Osteocyte (in vitro differentiated cells): ENCODE data around the gene BBS10. TPM values are rescaled to one million over a fixed set of nuclear protein-coding genes. Genes with fewer than 3 reads are reported as not detected.
"Not testable (repeated sequence)": the region's sequence is repeated elsewhere in the genome, so short reads cannot be mapped to it uniquely, and the experiment has no call there.

ENCODE experiments used
- DNase-seq: peaks from one replicate; pipeline ENCODE4 v3.0.0; 2021; ENCODE audit warnings: mixed read lengths; ENCODE audit not compliant: unreplicated experiment; ENCODE audit errors: extremely low spot score
- H3K27ac Mint-ChIP-seq: one replicate; pipeline ENCODE4 v1.8.0; 2021; ENCODE audit warnings: mild to moderate bottlenecking, mixed read lengths; ENCODE audit not compliant: unreplicated experiment
- H3K27me3 Mint-ChIP-seq: one replicate; pipeline ENCODE4 v1.8.0; 2021; ENCODE audit warnings: mixed read lengths; ENCODE audit not compliant: unreplicated experiment
- H3K36me3 Mint-ChIP-seq: one replicate; pipeline ENCODE4 v1.8.0; 2021; ENCODE audit warnings: mixed read lengths; ENCODE audit not compliant: unreplicated experiment
- H3K4me1 Mint-ChIP-seq: one replicate; pipeline ENCODE4 v1.8.0; 2021; ENCODE audit warnings: mixed read lengths; ENCODE audit not compliant: unreplicated experiment
- H3K4me3 Mint-ChIP-seq: one replicate; pipeline ENCODE4 v1.8.0; 2021; ENCODE audit warnings: mild to moderate bottlenecking, moderate library complexity, mixed read lengths; ENCODE audit not compliant: unreplicated experiment
- H3K9me3 Mint-ChIP-seq: one replicate; pipeline ENCODE4 v1.8.0; 2021; ENCODE audit warnings: mixed read lengths; ENCODE audit not compliant: unreplicated experiment
- total RNA-seq: library from RNA; stranded (reverse); gene quantifications from 2 replicates; pipeline ENCODE4 v1.2.1, GENCODE V29; 2021
- TF ChIP-seq, protein P1 (sequence below): fragments of 200-600 bp; sonication (generic); IDR thresholded peaks from 2 replicates; pipeline ENCODE4 v1.5.0; 2021; ENCODE audit warnings: antibody characterized with exemption, mild to moderate bottlenecking, moderate library complexity

BBS10 gene
- total RNA-seq, 1 donor from 2014 or later: 10.5 TPM

GRCh38 chr12:76368230-76368629 is 20.0 kb upstream of the BBS10 start:
- no peak overlapping the region for H3K4me3 Mint-ChIP-seq
- TF ChIP-seq, protein P1, sequence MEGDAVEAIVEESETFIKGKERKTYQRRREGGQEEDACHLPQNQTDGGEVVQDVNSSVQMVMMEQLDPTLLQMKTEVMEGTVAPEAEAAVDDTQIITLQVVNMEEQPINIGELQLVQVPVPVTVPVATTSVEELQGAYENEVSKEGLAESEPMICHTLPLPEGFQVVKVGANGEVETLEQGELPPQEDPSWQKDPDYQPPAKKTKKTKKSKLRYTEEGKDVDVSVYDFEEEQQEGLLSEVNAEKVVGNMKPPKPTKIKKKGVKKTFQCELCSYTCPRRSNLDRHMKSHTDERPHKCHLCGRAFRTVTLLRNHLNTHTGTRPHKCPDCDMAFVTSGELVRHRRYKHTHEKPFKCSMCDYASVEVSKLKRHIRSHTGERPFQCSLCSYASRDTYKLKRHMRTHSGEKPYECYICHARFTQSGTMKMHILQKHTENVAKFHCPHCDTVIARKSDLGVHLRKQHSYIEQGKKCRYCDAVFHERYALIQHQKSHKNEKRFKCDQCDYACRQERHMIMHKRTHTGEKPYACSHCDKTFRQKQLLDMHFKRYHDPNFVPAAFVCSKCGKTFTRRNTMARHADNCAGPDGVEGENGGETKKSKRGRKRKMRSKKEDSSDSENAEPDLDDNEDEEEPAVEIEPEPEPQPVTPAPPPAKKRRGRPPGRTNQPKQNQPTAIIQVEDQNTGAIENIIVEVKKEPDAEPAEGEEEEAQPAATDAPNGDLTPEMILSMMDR: no peak
- no peaks in the 10 kb centered on the region for H3K27me3 Mint-ChIP-seq
- no peak overlapping the region for H3K27ac Mint-ChIP-seq
- H3K9me3 Mint-ChIP-seq: peaks cover 17% of the 10 kb centered on the region
- no peak for DNase-seq
- peaks cover 55% of the 10 kb centered on the region for H3K36me3 Mint-ChIP-seq
- no peaks in the 10 kb centered on the region for H3K4me1 Mint-ChIP-seq

DNA sequence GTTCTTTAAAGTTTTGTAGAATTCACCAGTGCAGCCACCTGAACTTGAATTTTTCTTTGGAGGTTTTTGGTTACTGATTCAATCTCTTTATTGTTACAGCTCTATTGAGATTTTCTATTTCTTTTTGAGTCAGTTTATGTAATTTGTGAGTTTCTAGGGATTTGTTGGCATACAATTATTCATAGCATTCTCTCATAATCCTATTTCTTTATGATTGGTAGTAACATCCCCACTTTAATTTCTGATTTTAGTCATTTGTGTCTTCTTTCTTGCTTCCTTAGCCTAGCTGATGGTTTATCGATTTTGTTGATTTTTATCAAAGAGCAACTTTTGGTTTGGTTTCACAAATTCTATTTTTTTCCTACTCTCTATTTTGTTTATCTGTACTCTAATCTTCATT is 17.9 kb upstream of the BBS10 start:
- TF ChIP-seq, protein P1: no peak
- Mint-ChIP-seq H3K27me3 (no peaks in the 10 kb centered on the region), H3K27ac (no peak overlapping the region), H3K9me3 (peaks cover 17% of the 10 kb centered on the region), H3K4me3 (no peak overlapping the region), H3K36me3 (peaks cover 60% of the 10 kb centered on the region), H3K4me1 (no peaks in the 10 kb centered on the region)
- no peak for DNase-seq

DNA sequence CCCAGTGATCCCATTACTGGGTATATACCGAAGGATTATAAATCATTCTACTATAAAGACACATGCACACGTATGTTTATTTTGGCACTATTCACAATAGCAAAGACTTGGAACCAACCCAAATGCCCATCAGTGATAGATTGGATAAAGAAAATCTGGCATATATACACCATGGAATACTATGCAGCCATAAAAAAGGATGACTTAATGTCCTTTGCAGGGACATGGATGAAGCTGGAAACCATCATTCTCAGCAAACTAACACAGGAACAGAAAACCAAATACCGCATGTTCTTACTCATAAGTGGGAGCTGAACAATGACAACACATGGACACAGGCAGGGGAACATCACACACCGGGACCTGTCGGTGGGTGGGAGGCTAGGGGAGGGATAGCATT is 15.9 kb upstream of the BBS10 start:
- not testable (repeated sequence) for H3K4me3 Mint-ChIP-seq, H3K27me3 Mint-ChIP-seq, H3K4me1 Mint-ChIP-seq, DNase-seq, H3K27ac Mint-ChIP-seq
- H3K36me3 Mint-ChIP-seq: peaks cover 52% of the 10 kb centered on the region
- peaks cover 13% of the 10 kb centered on the region for H3K9me3 Mint-ChIP-seq

DNA sequence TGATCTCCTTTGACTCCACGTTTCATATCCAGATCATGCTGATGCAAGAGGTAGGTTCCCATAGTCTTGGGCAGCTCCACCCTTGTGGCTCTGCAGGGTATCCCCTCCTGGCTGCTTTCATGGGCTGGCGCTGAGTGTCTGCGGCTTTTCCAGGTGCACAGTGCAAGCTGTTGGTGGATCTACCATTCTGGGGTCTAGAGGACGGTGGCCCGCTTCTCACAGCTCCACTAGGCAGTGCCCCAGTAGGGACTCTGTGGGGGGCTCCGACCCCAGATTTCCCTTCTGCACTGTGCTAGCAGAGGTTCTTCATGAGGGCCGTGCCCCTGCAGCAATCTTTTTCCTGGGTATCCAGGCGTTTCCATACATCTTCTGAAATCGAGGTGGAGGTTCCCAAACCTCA is 12.1 kb upstream of the BBS10 start:
- Mint-ChIP-seq H3K4me1 (peaks cover 2% of the 10 kb centered on the region), H3K9me3 (peaks cover 2% of the 10 kb centered on the region), H3K36me3 (peaks cover 27% of the 10 kb centered on the region), H3K4me3 (no peak overlapping the region), H3K27me3 (no peaks in the 10 kb centered on the region), H3K27ac (no peak overlapping the region)
- TF ChIP-seq, protein P1: no peak
- no peak for DNase-seq

DNA sequence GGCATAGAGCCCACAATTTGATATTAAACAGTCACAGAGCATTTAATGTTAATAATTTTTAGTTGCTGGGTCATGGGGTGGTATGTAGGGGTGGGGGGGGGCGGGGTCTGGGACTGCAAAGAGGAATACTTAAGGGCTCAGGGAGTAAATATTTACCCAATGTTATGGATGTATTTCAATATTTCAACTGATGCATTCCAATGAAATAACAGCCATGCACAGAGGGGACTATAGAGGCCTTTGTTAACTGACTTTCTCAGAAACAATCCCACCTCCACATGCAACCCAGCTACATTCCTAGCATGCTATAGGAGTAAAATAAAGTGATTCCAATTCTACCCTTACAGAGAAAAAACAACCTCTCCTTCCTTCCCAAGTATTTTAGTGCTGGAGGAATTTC is 7.9 kb upstream of the BBS10 start:
- Mint-ChIP-seq H3K27ac (peak overlapping the region; percentile 32), H3K27me3 (no peaks in the 10 kb centered on the region), H3K36me3 (peaks cover 16% of the 10 kb centered on the region), H3K4me3 (no peak overlapping the region), H3K4me1 (peaks cover 2% of the 10 kb centered on the region), H3K9me3 (no peaks in the 10 kb centered on the region)
- DNase-seq: no peak
- TF ChIP-seq, protein P1: no peak

DNA sequence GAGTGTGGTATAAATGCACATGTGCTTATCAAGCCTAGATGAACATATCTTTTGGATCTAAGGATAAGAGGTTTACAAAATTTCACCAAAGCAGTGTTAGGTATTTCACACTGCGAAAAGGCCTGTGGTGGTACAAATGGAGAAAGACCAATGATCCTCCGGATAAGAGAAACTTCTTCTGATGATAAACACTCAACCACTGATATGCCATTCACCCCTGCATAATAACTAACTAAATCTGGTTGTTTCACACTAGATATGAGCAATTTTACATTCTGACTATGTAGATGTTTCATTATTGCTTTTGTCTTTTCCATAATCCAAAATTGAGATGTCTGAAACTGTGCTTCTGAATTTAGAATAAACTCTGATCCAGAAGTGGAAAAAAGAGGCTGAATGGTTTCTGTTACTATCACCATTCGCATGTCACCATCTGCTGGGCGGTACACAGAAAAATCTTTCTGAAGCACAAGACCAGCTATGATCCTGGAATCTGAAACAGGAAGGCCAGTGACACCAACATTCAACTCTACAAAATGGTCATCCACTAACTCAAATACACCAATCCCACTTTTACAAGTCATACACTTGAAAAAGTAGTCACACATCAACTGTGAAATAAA is 1.3 kb downstream of the BBS10 start:
- Mint-ChIP-seq H3K4me3 (peak overlapping the region; percentile 95), H3K9me3 (no peaks in the 10 kb centered on the region), H3K4me1 (peaks cover 29% of the 10 kb centered on the region), H3K27ac (peak overlapping the region; percentile 94), H3K27me3 (no peaks in the 10 kb centered on the region), H3K36me3 (peaks cover 3% of the 10 kb centered on the region)
- TF ChIP-seq, protein P1: peak; percentile 77
- DNase-seq: no peak
